GM23338 (cell line): ENCODE measurements around the gene HNRNPA1. TPM values are rescaled to one million over a fixed set of nuclear protein-coding genes. Genes with fewer than 3 reads are reported as not detected.
A peak's percentile ranks its signal among the peaks of the same experiment; 100 is the strongest.

Experiments used
- ATAC-seq: fragments of 200-7000 bp; cut with Tn5 transposase; 3 replicates; pipeline ENCODE4 v1.9.1; 2020
- DNase-seq: peaks from one replicate; pipeline ENCODE4 v3.0.0-alpha.2; 2015; ENCODE audit warnings: low spot score
- H2AFZ ChIP-seq: fragments of 200-600 bp; sonication (generic); 2 replicates; pipeline ENCODE4 v1.8.0; 2016; ENCODE audit warnings: antibody characterized with exemption, mild to moderate bottlenecking, moderate library complexity
- H3F3A ChIP-seq: fragments of 200-600 bp; sonication (generic); replicated peaks from 2 replicates; pipeline ENCODE4 v1.8.0; 2017; ENCODE audit warnings: antibody characterized with exemption, mixed run types, low read depth
- H3K27ac ChIP-seq: fragments of 200-600 bp; sonication (generic); 2 replicates; pipeline ENCODE4 v1.6.1; 2016; ENCODE audit warnings: low read depth
- H3K27me3 ChIP-seq: fragments of 200-600 bp; sonication (generic); 2 replicates; pipeline ENCODE4 v1.8.0; 2016; ENCODE audit warnings: mild to moderate bottlenecking, mixed run types, moderate library complexity; ENCODE audit not compliant: insufficient read depth
- H3K36me3 ChIP-seq: fragments of 200-600 bp; sonication (generic); 2 replicates; pipeline ENCODE4 v1.8.0; 2016; ENCODE audit warnings: mild to moderate bottlenecking; ENCODE audit not compliant: insufficient read depth
- H3K4me1 ChIP-seq: fragments of 200-600 bp; sonication (generic); 2 replicates; pipeline ENCODE4 v1.8.0; 2016; ENCODE audit warnings: mild to moderate bottlenecking, moderate library complexity; ENCODE audit not compliant: insufficient read depth
- H3K4me2 ChIP-seq: fragments of 200-600 bp; sonication (generic); 2 replicates; pipeline ENCODE4 v1.7.1; 2017; ENCODE audit warnings: mixed run types
- H3K4me3 ChIP-seq: fragments of 200-600 bp; sonication (generic); 2 replicates; pipeline ENCODE4 v1.6.1; 2016; ENCODE audit warnings: mixed run types
- H3K79me2 ChIP-seq: fragments of 200-600 bp; sonication (generic); replicated peaks from 2 replicates; pipeline ENCODE4 v1.8.0; 2017; ENCODE audit warnings: mild to moderate bottlenecking; ENCODE audit not compliant: insufficient read depth
- H3K9me2 ChIP-seq: fragments of 200-600 bp; sonication (generic); 2 replicates; pipeline ENCODE4 v1.8.0; 2017; ENCODE audit not compliant: insufficient read depth
- H4K20me1 ChIP-seq: fragments of 200-600 bp; sonication (generic); replicated peaks from 2 replicates; pipeline ENCODE4 v1.8.0; 2017; ENCODE audit warnings: mild to moderate bottlenecking; ENCODE audit not compliant: insufficient read depth
- H3K27ac Mint-ChIP-seq: 2 replicates; pipeline ENCODE4 v1.8.0; 2020; ENCODE audit warnings: inconsistent platforms, mild to moderate bottlenecking, moderate library complexity, mixed read lengths
- H3K27me3 Mint-ChIP-seq: 3 replicates; pipeline ENCODE4 v1.8.0; 2022; ENCODE audit warnings: low read depth, mild to moderate bottlenecking, moderate library complexity, mixed read lengths, inconsistent platforms; ENCODE audit not compliant: insufficient read depth, poor library complexity
- H3K36me3 Mint-ChIP-seq: 3 replicates; pipeline ENCODE4 v1.8.0; 2021; ENCODE audit warnings: low read depth, mild to moderate bottlenecking, inconsistent platforms, moderate library complexity, mixed read lengths
- H3K4me1 Mint-ChIP-seq: 3 replicates; pipeline ENCODE4 v1.8.0; 2020; ENCODE audit warnings: mild to moderate bottlenecking, inconsistent platforms, mixed read lengths
- H3K4me3 Mint-ChIP-seq: 3 replicates; pipeline ENCODE4 v1.8.0; 2021; ENCODE audit warnings: moderate library complexity, mild to moderate bottlenecking, inconsistent platforms, mixed read lengths
- H3K9me3 Mint-ChIP-seq: 3 replicates; pipeline ENCODE4 v1.8.0; 2020; ENCODE audit warnings: moderate library complexity, mild to moderate bottlenecking, inconsistent platforms, mixed read lengths
- EZH2 ChIP-seq: fragments of 200-600 bp; sonication (generic); IDR thresholded peaks from one replicate; pipeline ENCODE4 v1.8.0; 2017; ENCODE audit warnings: antibody characterized with exemption, mild to moderate bottlenecking, low read depth; ENCODE audit not compliant: unreplicated experiment
- EZH2phosphoT487 ChIP-seq: fragments of 200-600 bp; sonication (generic); IDR thresholded peaks from one replicate; pipeline ENCODE4 v1.8.1; 2018; ENCODE audit warnings: antibody characterized with exemption; ENCODE audit not compliant: unreplicated experiment
- JUNB ChIP-seq: IDR thresholded peaks from one replicate; pipeline ENCODE4 v1.6.1; 2016; ENCODE audit warnings: antibody characterized with exemption; ENCODE audit not compliant: unreplicated experiment
- NANOG ChIP-seq: IDR thresholded peaks from 2 replicates; pipeline ENCODE4 v1.6.1; 2016; ENCODE audit warnings: antibody characterized with exemption, borderline replicate concordance
- POLR2AphosphoS5 ChIP-seq: IDR thresholded peaks from 2 replicates; pipeline ENCODE4 v1.6.1; 2016; ENCODE audit warnings: antibody characterized with exemption, low read depth
- STAT1 ChIP-seq: IDR thresholded peaks from one replicate; pipeline ENCODE4 v1.6.1; 2016; ENCODE audit warnings: antibody characterized with exemption; ENCODE audit not compliant: unreplicated experiment
- ZNF462 ChIP-seq: fragments of 250-450 bp; sonication (Bioruptor Pico); IDR thresholded peaks from 2 replicates; pipeline ENCODE4 v1.5.0; 2020; ENCODE audit warnings: mild to moderate bottlenecking, moderate library complexity
- polyA plus RNA-seq: library from polyadenylated mRNA; unstranded; fragments of >200 nt; fragmentation: Nextera tagmentation; extraction: Ambion mirVana; gene quantifications from 2 replicates; pipeline ENCODE4 v1.2.1, GENCODE V29; 2016
- total RNA-seq: library from RNA; depleted of rRNA; stranded (reverse); fragments of >200 nt; shearing (Covaris generic); gene quantifications from 2 replicates; pipeline ENCODE4 v1.2.3, GENCODE V29; 2014
- TF ChIP-seq, protein P1 (sequence below), 2 experiments: fragments of 200-600 bp in 1 of 2; sonication (generic) in 1 of 2; conservative IDR thresholded peaks; 2 replicates each; pipeline versions ENCODE4 v1.5.1 to v1.6.1; 2016 to 2017; ENCODE audit warnings: antibody characterized with exemption in 2 of 2, low read depth in 2 of 2, mild to moderate bottlenecking in 2 of 2, moderate library complexity in 1 of 2
- TF ChIP-seq, protein P2 (sequence below): IDR thresholded peaks from one replicate; pipeline ENCODE4 v1.6.1; 2018; ENCODE audit warnings: antibody characterized with exemption; ENCODE audit not compliant: unreplicated experiment

Gene HNRNPA1
- total and polyA plus RNA-seq, 2 experiments from 2014 or later = 1,104 to 2,576 TPM

DNA sequence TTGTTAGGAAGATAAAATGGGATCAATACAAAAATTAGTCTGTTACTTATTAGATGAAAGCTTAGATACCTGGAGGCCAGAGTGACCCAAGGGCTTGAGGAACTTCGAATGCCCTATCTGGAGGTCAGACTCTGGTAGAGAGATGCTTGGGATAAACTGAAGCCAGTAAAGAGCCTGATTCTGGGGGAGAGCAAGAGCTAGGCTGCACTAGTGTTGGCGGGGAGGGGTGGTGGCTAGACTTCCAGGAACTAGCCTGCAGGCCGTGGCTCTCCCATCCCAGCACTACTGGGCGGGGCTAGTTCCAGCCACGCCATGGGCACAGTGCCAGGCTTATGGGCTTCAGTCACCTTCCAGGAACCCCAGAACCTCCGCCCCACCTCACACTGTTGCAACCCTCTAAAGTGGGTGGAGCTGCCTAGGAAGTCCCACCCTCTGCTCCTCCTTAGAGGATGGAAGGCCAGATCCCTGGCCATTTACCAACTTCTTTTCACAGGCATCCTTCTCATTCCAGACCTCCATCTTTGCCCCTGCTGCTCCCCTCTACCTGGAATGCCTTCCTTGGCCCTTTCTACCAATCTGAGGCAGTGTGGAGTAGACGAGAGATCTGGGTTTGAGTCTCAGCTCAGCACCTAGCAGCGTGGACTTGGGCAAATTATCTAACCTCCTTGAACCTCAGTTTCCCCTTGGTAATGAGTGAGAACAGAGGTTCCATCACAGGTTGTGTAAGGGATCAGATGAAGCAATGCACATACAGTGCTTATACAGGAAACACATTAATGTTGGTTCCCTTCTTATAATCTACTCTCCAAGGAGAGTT, 26.6 kb downstream of the HNRNPA1 start:
- ATAC-seq (peak; percentile 68), DNase-seq (peak; percentile 65)
- H3K27ac ChIP-seq = no peak overlapping the region
- H3K9me2 ChIP-seq = no peaks in the 10 kb centered on the region
- no peak overlapping the region for H3K27ac Mint-ChIP-seq
- H3K36me3 Mint-ChIP-seq = no peaks in the 10 kb centered on the region
- H2AFZ ChIP-seq = peak overlapping the region; percentile 52; the same call in 1 of the 2 replicates
- no peaks in the 10 kb centered on the region for H3K27me3 ChIP-seq
- no peak overlapping the region; the same call in 2 of the 3 replicates for H3K4me3 Mint-ChIP-seq
- H3K4me1 Mint-ChIP-seq = peaks cover 23% of the 10 kb centered on the region
- H3K4me2 ChIP-seq = no peak overlapping the region
- no peaks in the 10 kb centered on the region for H3K27me3 Mint-ChIP-seq
- TF ChIP-seq JUNB = no peak
- peaks cover 6% of the 10 kb centered on the region; the same call in 1 of the 2 replicates for H3F3A ChIP-seq
- H4K20me1 ChIP-seq = no peaks in the 10 kb centered on the region
- H3K4me1 ChIP-seq = peaks cover 33% of the 10 kb centered on the region
- H3K9me3 Mint-ChIP-seq = no peaks in the 10 kb centered on the region
- H3K79me2 ChIP-seq = no peaks in the 10 kb centered on the region
- no peaks in the 10 kb centered on the region for H3K36me3 ChIP-seq
- H3K4me3 ChIP-seq = no peak overlapping the region

GRCh38 chr12:54311051-54311450, 30.5 kb downstream of the HNRNPA1 start:
- Histone ChIP-seq H2AFZ (no peak overlapping the region), H3K4me1 (peaks cover 10% of the 10 kb centered on the region), H3F3A (no peaks in the 10 kb centered on the region), H3K79me2 (no peaks in the 10 kb centered on the region), H3K4me3 (no peak overlapping the region), H3K4me2 (no peak overlapping the region), H3K27me3 (no peaks in the 10 kb centered on the region), H4K20me1 (no peaks in the 10 kb centered on the region), H3K27ac (no peak overlapping the region), H3K36me3 (no peaks in the 10 kb centered on the region), H3K9me2 (no peaks in the 10 kb centered on the region)
- H3K9me3 Mint-ChIP-seq = no peaks in the 10 kb centered on the region
- H3K36me3 Mint-ChIP-seq = no peaks in the 10 kb centered on the region
- DNase-seq (no peak), ATAC-seq (no peak)
- peaks cover 2% of the 10 kb centered on the region for H3K27me3 Mint-ChIP-seq
- H3K27ac Mint-ChIP-seq = no peak overlapping the region
- peaks cover 2% of the 10 kb centered on the region; the same call in 1 of the 3 replicates for H3K4me1 Mint-ChIP-seq
- no peak overlapping the region for H3K4me3 Mint-ChIP-seq
- TF ChIP-seq, protein P1, sequence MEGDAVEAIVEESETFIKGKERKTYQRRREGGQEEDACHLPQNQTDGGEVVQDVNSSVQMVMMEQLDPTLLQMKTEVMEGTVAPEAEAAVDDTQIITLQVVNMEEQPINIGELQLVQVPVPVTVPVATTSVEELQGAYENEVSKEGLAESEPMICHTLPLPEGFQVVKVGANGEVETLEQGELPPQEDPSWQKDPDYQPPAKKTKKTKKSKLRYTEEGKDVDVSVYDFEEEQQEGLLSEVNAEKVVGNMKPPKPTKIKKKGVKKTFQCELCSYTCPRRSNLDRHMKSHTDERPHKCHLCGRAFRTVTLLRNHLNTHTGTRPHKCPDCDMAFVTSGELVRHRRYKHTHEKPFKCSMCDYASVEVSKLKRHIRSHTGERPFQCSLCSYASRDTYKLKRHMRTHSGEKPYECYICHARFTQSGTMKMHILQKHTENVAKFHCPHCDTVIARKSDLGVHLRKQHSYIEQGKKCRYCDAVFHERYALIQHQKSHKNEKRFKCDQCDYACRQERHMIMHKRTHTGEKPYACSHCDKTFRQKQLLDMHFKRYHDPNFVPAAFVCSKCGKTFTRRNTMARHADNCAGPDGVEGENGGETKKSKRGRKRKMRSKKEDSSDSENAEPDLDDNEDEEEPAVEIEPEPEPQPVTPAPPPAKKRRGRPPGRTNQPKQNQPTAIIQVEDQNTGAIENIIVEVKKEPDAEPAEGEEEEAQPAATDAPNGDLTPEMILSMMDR (conservative IDR thresholded peaks at IDR 0.05; ENCODE audit: low read depth in 2 of 2) = no peak
- TF ChIP-seq, protein P2, sequence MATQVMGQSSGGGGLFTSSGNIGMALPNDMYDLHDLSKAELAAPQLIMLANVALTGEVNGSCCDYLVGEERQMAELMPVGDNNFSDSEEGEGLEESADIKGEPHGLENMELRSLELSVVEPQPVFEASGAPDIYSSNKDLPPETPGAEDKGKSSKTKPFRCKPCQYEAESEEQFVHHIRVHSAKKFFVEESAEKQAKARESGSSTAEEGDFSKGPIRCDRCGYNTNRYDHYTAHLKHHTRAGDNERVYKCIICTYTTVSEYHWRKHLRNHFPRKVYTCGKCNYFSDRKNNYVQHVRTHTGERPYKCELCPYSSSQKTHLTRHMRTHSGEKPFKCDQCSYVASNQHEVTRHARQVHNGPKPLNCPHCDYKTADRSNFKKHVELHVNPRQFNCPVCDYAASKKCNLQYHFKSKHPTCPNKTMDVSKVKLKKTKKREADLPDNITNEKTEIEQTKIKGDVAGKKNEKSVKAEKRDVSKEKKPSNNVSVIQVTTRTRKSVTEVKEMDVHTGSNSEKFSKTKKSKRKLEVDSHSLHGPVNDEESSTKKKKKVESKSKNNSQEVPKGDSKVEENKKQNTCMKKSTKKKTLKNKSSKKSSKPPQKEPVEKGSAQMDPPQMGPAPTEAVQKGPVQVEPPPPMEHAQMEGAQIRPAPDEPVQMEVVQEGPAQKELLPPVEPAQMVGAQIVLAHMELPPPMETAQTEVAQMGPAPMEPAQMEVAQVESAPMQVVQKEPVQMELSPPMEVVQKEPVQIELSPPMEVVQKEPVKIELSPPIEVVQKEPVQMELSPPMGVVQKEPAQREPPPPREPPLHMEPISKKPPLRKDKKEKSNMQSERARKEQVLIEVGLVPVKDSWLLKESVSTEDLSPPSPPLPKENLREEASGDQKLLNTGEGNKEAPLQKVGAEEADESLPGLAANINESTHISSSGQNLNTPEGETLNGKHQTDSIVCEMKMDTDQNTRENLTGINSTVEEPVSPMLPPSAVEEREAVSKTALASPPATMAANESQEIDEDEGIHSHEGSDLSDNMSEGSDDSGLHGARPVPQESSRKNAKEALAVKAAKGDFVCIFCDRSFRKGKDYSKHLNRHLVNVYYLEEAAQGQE = no peak
- TF ChIP-seq ZNF462 = no peak
- no peak for TF ChIP-seq EZH2phosphoT487
- no peak for TF ChIP-seq EZH2
- TF ChIP-seq POLR2AphosphoS5 = no peak
- TF ChIP-seq JUNB = no peak
- no peak for TF ChIP-seq NANOG
- TF ChIP-seq STAT1 = no peak
